Measurements from ENCODE around the gene PTPRN2.

PTPRN2 gene

GRCh38 chr7:158399762-158400161, 187.9 kb downstream of the PTPRN2 start:
- H3K4me3 ChIP-seq (ENCODE audit: low read depth, low read length), result no peak overlapping the region
- TF ChIP-seq CTCF (IDR thresholded peaks at IDR 0.05; ENCODE audit: insufficient read depth, low read length, missing control alignments), result no peak
- ChIA-PET POLR2A (no interaction called here), CTCF (no interaction called here)
- DNase-seq (ENCODE audit: low read depth, low spot score), result no peak

GRCh38 chr7:158398750-158399149, 188.9 kb downstream of the PTPRN2 start:
- no peak for TF ChIP-seq CTCF (IDR thresholded peaks at IDR 0.05; ENCODE audit: insufficient read depth, low read length, missing control alignments)
- ChIA-PET POLR2A (no interaction called here), CTCF (no interaction called here)
- no peak for DNase-seq (ENCODE audit: low read depth, low spot score)
- no peak overlapping the region for H3K4me3 ChIP-seq (ENCODE audit: low read depth, low read length)

GRCh38 chr7:158397885-158398284, 189.7 kb downstream of the PTPRN2 start:
- TF ChIP-seq CTCF (IDR thresholded peaks at IDR 0.05; ENCODE audit: insufficient read depth, low read length, missing control alignments), result no peak
- ChIA-PET POLR2A (no interaction called here), CTCF (no interaction called here)
- no peak for DNase-seq (ENCODE audit: low read depth, low spot score)
- H3K4me3 ChIP-seq (ENCODE audit: low read depth, low read length), result no peak overlapping the region

- ChIA-PET CTCF (no interaction called here), POLR2A (no interaction called here)
- no peak for DNase-seq (ENCODE audit: low read depth, low spot score)
- no peak overlapping the region for H3K4me3 ChIP-seq (ENCODE audit: low read depth, low read length)
- no peak for TF ChIP-seq CTCF (IDR thresholded peaks at IDR 0.05; ENCODE audit: insufficient read depth, low read length, missing control alignments)
Observed at GRCh38 chr7:158396982-158397862, 190.4 kb downstream of the PTPRN2 start.

GRCh38 chr7:158396301-158396905, 191.2 kb downstream of the PTPRN2 start:
- no peak for DNase-seq (ENCODE audit: low read depth, low spot score)
- ChIA-PET CTCF (no interaction called here), POLR2A (no interaction called here)
- no peak overlapping the region for H3K4me3 ChIP-seq (ENCODE audit: low read depth, low read length)
- TF ChIP-seq CTCF (IDR thresholded peaks at IDR 0.05; ENCODE audit: insufficient read depth, low read length, missing control alignments), result no peak

- DNase-seq (ENCODE audit: low read depth, low spot score), result no peak
- ChIA-PET POLR2A (no interaction called here), CTCF (no interaction called here)
- no peak for TF ChIP-seq CTCF (IDR thresholded peaks at IDR 0.05; ENCODE audit: insufficient read depth, low read length, missing control alignments)
- H3K4me3 ChIP-seq (ENCODE audit: low read depth, low read length), result no peak overlapping the region
Observed at GRCh38 chr7:158395780-158396278, 191.8 kb downstream of the PTPRN2 start.

Measured in AG04449 (cell line).